GM12872 (cell line): ENCODE results near the gene TFPI.

Experiments
- CTCF ChIP-seq: IDR thresholded peaks from 3 replicates; pipeline ENCODE4 v1.5.1; 2011; ENCODE audit warnings: low read depth, mild to moderate bottlenecking, low read length, moderate library complexity; ENCODE audit not compliant: insufficient read depth

Gene TFPI

GRCh38 chr2:187544371-187545080 is 9.7 kb downstream of the TFPI start:
- no peak for TF ChIP-seq CTCF

GRCh38 chr2:187543488-187543887 is 10.7 kb downstream of the TFPI start:
- TF ChIP-seq CTCF: no peak

- TF ChIP-seq CTCF: no peak
Measured at GRCh38 chr2:187542123-187542522, 12.1 kb downstream of the TFPI start.

DNA sequence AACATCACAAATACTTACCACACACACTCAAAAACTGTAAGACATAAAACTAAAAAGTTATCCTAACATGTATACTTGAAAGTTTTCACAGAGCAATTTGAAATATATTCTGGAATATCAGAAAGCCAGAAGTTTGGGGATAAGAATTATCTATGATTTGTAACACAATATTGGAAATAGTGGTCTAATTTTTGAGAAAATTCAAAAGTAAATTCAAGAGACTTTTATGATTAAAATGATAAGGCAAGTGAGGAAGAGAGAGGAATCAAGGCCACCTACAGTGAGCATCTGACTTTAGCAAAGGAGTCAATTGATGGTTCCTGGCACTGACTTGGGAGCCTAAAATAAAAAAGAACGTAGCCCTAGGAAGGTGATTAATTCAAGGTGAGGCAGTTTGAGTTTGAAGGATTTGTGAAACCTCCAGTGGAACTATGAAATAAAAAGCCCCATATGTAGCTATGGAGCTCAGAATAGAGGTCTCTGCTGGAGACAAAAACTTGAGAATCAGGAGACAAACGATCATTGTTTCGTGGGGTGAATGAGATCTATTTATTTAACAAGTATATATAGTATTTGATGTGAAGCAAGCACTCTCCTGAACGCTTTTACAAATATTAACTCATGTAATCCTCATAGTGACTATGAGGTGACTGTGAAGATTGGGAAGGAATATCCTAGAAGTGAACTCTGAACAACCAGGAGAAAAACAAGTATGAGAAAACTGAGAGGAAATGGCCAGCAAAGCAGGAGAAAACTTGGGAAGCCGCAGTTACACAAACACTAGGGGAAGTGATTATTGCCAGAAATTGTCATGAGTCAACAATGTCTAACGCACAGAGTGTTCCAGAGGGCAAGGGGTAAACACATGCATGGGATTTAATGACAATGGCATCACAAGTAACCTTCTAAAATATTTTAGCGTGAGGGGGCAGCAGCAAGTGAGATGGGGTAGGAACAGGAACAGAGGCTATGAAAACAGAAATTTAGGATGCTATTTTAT is 12.8 kb downstream of the TFPI start:
- no peak for TF ChIP-seq CTCF

GRCh38 chr2:187532333-187533120 is 21.7 kb downstream of the TFPI start:
- TF ChIP-seq CTCF: no peak

DNA sequence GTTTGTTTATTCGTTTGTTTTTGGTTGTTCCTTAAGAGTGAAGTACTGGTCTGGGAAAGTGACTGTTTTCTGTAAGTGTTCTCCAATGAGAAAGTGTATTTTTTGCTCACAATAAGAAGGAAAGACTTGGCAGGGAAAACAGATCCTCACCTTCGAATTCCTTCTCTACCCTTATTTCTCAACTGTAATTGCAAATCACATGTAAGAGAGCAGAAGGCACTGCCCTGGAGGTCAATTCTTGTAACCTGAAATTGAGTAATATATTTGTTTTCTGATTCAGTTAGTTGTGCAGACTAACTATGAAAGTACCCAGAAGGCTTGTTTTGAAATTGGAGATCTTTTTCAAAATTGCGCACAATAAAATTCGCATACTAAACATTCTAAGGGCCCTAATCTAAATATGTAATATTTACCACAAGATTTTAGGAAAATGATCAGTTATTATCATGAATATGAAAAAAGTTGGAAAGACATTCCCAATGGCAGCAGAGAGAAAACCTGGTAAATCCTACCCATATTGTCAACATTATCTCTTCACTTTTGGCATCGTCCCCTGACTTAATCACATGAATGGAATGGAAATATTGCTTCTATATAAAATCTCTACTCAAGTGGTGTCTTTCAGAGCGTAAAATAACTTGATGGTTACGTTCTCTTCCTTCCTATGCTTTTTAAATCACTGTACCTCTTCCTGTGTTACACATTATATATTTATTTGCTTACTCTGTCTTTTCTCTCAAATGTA is 24.1 kb downstream of the TFPI start:
- TF ChIP-seq CTCF: no peak
